Liver (tissue), 3 donors: Measurements from ENCODE around the gene EDC4.

Experiments used
- CTCF ChIP-seq: fragments of 150-350 bp; IDR thresholded peaks from 2 replicates; pipeline ENCODE4 v1.5.1; 2017; ENCODE audit warnings: improper control_type of control experiment, low read depth, low read length; ENCODE audit not compliant: missing input control
- GABPA ChIP-seq, 2 donors: IDR thresholded peaks in 1 of 2; conservative IDR thresholded peaks in 1 of 2; 2 replicates each; pipeline ENCODE4 v1.6.1; 2016; ENCODE audit warnings: antibody characterized with exemption in 2 of 2, mild to moderate bottlenecking in 1 of 2, moderate library complexity in 1 of 2
- donor health status: healthy.
- donor health status: healthy.

GRCh38 chr16:67869653-67870052 lies 3.2 kb upstream of the EDC4 start:
- TF ChIP-seq CTCF (no peak), GABPA (IDR thresholded peaks at IDR 0.05 in 1 of 2, conservative IDR thresholded peaks at IDR 0.05 in 1 of 2) (no peak)
